Measurements from ENCODE around the gene KIF11.
"Not testable (repeated sequence)": the region's sequence is repeated elsewhere in the genome, so short reads cannot be mapped to it uniquely, and the experiment has no call there.

The KIF11 gene

GRCh38 chr10:92591550-92592022 is 1.3 kb upstream of the KIF11 start:
- DNase-seq = no peak

- DNase-seq = no peak
Measured at GRCh38 chr10:92593619-92594588, 974 bp downstream of the KIF11 start.

- no peak for DNase-seq
Measured at GRCh38 chr10:92595505-92595904, 2.6 kb downstream of the KIF11 start.

GRCh38 chr10:92598321-92598720 is 5.4 kb downstream of the KIF11 start:
- no peak for DNase-seq

- DNase-seq = no peak
Measured at GRCh38 chr10:92604841-92605240, 11.9 kb downstream of the KIF11 start.

GRCh38 chr10:92615515-92615914 is 22.6 kb downstream of the KIF11 start:
- no peak for DNase-seq

GRCh38 chr10:92619368-92619767 is 26.4 kb downstream of the KIF11 start:
- no peak for DNase-seq

GRCh38 chr10:92627845-92628480 is 35.0 kb downstream of the KIF11 start:
- DNase-seq = no peak

- DNase-seq = no peak
Measured at GRCh38 chr10:92629945-92630344, 37.0 kb downstream of the KIF11 start.

GRCh38 chr10:92638037-92638436 is 45.1 kb downstream of the KIF11 start:
- DNase-seq = no peak

GRCh38 chr10:92640107-92640506 is 47.2 kb downstream of the KIF11 start:
- DNase-seq = no peak

- no peak for DNase-seq
Measured at GRCh38 chr10:92641492-92641891, 48.6 kb downstream of the KIF11 start.

GRCh38 chr10:92644921-92645320 is 52.0 kb downstream of the KIF11 start:
- no peak for DNase-seq

GRCh38 chr10:92650864-92651263 is 57.9 kb downstream of the KIF11 start:
- not testable (repeated sequence) for DNase-seq

GRCh38 chr10:92655426-92655825 is 62.5 kb downstream of the KIF11 start:
- DNase-seq = no peak

- no peak for DNase-seq
Measured at GRCh38 chr10:92656266-92656961, 63.5 kb downstream of the KIF11 start.

GRCh38 chr10:92657024-92657423 is 64.1 kb downstream of the KIF11 start:
- DNase-seq = no peak

GRCh38 chr10:92662848-92663247 is 69.9 kb downstream of the KIF11 start:
- DNase-seq = no peak

- DNase-seq = no peak
Measured at GRCh38 chr10:92664322-92664721, 71.4 kb downstream of the KIF11 start.

- no peak for DNase-seq
Measured at GRCh38 chr10:92667078-92667477, 74.1 kb downstream of the KIF11 start.

- no peak for DNase-seq
Measured at GRCh38 chr10:92677708-92678107, 84.8 kb downstream of the KIF11 start.

GRCh38 chr10:92678206-92678605 is 85.3 kb downstream of the KIF11 start:
- DNase-seq = no peak

- no peak for DNase-seq
Measured at GRCh38 chr10:92681306-92681834, 88.4 kb downstream of the KIF11 start.
